GM13977 (cell line): ENCODE measurements around the gene DEPDC1.

Source experiments
- DNase-seq: peaks from one replicate; pipeline ENCODE4 v3.0.0; 2012; ENCODE audit warnings: low spot score
- in situ Hi-C: fragments of 300-500 bp; cut with MboI; formaldehyde crosslinking; loops from one replicate; pipeline ENCODE4 v1.12.0; 2022; ENCODE audit warnings: low sequenced_read_pairs, low pct_unique_long_range_greater_than_20kb, mixed read lengths, inconsistent platforms; ENCODE audit not compliant: unreplicated experiment
- TF ChIP-seq, protein P1 (sequence below): IDR thresholded peaks from 2 replicates; pipeline ENCODE4 v1.5.1; 2012; ENCODE audit warnings: mild to moderate bottlenecking, control low read depth; ENCODE audit not compliant: insufficient read depth; ENCODE audit errors: extremely low read depth, missing control alignments

Gene DEPDC1

GRCh38 chr1:68521286-68521685 lies 24.4 kb upstream of the DEPDC1 start:
- no peak for DNase-seq

GRCh38 chr1:68516066-68516465 lies 19.2 kb upstream of the DEPDC1 start:
- no peak for DNase-seq
- TF ChIP-seq, protein P1, sequence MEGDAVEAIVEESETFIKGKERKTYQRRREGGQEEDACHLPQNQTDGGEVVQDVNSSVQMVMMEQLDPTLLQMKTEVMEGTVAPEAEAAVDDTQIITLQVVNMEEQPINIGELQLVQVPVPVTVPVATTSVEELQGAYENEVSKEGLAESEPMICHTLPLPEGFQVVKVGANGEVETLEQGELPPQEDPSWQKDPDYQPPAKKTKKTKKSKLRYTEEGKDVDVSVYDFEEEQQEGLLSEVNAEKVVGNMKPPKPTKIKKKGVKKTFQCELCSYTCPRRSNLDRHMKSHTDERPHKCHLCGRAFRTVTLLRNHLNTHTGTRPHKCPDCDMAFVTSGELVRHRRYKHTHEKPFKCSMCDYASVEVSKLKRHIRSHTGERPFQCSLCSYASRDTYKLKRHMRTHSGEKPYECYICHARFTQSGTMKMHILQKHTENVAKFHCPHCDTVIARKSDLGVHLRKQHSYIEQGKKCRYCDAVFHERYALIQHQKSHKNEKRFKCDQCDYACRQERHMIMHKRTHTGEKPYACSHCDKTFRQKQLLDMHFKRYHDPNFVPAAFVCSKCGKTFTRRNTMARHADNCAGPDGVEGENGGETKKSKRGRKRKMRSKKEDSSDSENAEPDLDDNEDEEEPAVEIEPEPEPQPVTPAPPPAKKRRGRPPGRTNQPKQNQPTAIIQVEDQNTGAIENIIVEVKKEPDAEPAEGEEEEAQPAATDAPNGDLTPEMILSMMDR, result no peak
- in situ Hi-C loops, result no loop called here

More at GRCh38 chr1:68521286-68521685, 24.4 kb upstream of the DEPDC1 start:
- in situ Hi-C loops, result no loop called here
- TF ChIP-seq, protein P1, result no peak

- in situ Hi-C loops, result no loop called here
- no peak for DNase-seq
- TF ChIP-seq, protein P1, result no peak
Observed at GRCh38 chr1:68511254-68511653, 14.4 kb upstream of the DEPDC1 start.

GRCh38 chr1:68506386-68506785 lies 9.5 kb upstream of the DEPDC1 start:
- TF ChIP-seq, protein P1, result no peak

DNA sequence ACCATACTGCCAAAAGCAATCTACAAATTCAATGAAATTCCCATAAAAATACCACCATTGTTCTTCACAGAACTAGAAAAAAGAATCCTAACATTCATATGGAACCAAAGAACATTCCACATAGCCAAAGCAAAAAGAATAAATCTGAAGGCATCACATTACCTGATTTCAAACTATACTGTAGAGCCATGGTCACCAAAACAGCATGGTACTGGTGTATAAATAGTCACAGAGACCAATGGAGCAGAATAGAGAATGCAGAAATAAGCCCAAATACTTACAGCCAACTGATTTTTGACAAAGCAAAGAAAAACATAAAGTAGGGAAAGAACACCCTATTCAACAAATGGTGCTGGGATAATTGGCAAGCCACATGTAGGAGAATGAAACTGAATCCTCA lies 6.2 kb upstream of the DEPDC1 start:
- in situ Hi-C loops, result no loop called here
- DNase-seq, result no peak
- TF ChIP-seq, protein P1, result no peak

More at GRCh38 chr1:68506386-68506785, 9.5 kb upstream of the DEPDC1 start:
- in situ Hi-C loops, result no loop called here
- DNase-seq, result no peak

DNA sequence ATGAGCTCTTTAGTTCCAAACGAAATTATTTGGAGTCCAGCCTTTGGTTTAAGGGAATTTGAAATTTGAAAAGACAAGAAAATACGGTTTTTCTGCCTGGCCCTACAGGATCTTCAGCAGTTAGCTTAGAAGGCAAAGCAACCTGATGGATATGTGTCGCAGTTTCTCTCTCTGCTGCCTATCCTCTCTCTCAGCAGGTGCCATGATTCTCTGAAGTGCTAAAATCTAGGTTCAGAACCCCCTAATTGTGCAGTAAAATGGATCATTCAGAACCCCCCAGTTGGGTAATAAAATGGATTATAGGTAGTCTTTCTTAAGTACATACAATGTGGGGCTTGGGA lies 446 bp upstream of the DEPDC1 start:
- no peak for DNase-seq
- in situ Hi-C loops, result no loop called here
- TF ChIP-seq, protein P1, result no peak
